HG03066 (cell line): ENCODE measurements around the gene PDK2.
"Not testable (repeated sequence)": the region's sequence is repeated elsewhere in the genome, so short reads cannot be mapped to it uniquely, and the experiment has no call there.

Experiments
- ATAC-seq: cut with Tn5 transposase; IDR thresholded peaks from one replicate; pipeline ENCODE4 v1.9.1; 2021; ENCODE audit warnings: low read depth; ENCODE audit not compliant: unreplicated experiment

The PDK2 gene

DNA sequence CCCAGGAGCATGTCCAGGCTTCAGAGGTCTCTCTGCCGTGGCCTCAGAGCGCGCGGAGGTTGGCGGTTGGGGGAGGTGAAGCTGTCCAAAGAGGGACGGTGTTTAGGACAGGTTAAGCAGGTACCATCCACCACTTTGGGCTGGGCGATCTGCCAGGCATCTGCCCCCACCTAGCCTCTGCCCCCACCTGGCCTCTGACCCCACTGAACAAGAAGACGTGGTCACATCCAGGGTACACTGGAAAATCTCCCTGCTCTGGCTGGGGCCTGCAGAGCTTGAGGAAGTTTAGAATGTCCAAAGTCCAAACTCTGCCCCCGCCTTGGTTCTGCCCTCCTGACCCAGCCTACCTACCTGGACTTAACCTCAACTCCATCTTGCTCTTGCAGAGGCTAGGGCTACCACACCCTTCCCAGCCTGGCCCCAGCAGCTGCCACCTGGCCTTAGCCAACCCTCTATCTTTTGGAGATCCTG, 37.6 kb upstream of the PDK2 start:
- ATAC-seq: no peak

DNA sequence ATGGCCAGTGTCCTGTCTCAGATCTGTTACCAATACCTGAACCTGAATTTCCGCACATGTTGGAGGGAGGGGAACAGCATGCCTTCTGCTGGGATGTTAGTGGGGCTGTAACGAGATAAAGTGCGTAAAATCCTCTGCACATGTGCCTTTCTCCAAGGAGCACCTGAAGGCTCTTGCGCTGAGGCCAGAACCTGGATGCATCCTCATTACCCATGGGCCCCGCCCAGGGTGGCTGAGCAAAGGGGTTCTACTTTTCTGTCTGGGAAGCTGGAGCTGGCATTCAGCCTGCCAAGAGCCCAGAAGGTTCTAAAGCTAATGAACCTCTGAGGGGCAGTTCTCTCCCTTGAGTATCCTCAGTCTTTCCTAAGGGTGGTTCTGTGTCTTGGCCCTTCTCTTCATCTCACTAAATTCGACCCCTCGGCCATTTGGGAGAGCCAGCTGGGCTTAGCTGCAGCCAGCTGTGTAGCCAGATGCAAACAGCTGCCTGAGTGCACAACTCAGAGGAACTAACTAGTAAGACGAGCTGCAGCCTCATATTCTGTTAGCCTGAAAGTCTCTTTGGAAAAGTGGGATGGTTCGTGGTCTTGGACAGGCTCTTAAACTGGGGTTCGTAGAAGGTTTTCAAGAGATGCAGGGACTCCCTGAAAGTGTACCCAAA, 36.7 kb upstream of the PDK2 start:
- no peak for ATAC-seq

DNA sequence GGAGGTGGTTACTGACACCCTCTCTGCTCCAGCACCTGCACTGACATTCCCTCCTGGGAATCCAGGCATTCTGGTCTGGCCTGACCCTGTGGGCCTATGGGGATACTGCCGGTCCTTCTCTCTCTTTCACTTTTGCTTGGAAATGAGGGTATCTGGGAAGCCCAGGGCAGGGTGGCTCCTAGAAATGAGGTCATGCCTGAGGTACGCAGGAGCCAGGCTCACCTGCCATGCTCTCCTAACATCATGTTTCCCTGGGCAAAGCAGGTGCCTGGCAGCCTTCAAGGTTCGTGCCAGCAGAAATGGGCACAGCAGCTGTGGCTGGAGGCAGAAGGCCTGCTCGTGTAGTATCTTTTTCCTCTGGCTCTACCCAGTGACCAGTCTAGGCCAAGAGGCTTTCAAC, 35.9 kb upstream of the PDK2 start:
- no peak for ATAC-seq

DNA sequence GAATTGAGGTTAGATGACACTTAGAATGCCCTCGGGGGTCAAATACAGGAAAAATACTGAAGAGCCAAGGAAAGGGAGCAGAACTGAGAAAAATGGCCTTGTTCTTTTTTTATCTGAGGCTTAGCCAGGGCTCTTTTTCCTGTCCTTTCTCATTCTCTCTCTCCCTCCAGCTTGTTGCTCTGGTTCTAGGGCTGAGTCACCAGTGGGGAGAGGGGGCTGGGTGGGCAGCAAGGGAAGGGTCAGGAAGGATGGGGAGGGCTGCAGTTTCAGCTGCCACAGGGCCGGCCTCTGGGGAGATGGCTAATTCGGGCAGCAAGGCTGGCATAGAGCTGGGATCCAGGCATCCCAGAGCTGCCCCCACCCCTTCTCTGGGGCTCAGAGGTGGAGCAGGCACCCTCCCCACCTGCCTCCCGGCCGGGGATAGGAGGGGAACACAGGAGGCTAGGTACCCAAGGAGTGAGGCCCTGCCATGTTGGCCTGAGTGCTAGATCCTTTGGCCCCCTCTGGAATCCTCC, 35.3 kb upstream of the PDK2 start:
- no peak for ATAC-seq

DNA sequence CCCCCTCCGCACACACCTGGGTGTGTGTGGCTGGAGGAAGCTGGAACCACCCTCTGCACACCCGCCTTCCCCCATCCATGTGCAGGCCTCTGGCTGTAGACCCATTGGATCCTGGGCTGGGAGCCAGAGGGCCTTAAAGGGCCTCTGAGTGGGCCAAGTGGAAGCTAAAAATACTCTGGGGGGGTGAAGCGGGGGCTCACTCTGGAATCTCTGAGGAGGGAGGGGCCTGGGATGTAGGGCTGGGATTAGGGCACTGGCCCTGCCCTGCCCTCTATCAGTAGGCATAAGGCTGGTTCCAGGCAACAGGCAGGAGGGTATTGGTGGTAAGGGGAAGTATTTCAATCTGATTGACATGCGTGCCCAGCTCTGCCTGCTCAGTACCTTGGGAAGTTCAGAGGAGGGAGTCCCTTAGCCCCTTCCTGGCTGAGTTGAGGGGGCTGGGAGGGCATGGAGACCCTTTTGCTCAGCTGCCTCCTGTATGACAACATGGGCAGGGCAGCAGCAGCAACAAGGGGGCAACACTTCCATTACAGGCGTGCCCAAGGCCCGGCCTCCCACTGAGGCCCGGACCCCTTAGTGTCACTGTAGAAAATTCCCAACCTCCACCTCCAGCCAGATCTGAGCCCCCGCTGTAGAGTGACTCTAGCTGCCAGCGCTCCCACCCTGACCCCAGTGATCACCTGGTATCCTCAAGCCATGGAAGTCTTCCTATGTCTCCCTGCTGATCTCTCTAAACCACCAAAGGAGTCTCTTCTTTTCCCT, 34.0 kb upstream of the PDK2 start:
- ATAC-seq: no peak

DNA sequence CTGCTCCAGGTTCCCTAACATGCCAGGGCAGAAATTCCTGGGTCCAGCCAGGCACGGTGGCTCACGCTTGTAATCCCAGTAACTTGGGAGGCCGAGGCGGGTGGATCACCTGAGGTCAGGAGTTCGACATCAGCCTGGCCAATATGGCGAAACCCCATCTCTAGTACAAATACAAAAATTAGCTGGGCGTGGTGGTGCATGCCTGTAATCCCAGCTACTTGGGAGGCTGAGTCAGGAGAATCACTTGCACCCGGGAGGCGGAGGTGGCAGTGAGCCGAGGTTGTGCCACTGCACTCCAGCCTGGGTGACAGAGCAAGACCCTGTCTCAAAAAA, 33.5 kb upstream of the PDK2 start:
- ATAC-seq: not testable (repeated sequence)

DNA sequence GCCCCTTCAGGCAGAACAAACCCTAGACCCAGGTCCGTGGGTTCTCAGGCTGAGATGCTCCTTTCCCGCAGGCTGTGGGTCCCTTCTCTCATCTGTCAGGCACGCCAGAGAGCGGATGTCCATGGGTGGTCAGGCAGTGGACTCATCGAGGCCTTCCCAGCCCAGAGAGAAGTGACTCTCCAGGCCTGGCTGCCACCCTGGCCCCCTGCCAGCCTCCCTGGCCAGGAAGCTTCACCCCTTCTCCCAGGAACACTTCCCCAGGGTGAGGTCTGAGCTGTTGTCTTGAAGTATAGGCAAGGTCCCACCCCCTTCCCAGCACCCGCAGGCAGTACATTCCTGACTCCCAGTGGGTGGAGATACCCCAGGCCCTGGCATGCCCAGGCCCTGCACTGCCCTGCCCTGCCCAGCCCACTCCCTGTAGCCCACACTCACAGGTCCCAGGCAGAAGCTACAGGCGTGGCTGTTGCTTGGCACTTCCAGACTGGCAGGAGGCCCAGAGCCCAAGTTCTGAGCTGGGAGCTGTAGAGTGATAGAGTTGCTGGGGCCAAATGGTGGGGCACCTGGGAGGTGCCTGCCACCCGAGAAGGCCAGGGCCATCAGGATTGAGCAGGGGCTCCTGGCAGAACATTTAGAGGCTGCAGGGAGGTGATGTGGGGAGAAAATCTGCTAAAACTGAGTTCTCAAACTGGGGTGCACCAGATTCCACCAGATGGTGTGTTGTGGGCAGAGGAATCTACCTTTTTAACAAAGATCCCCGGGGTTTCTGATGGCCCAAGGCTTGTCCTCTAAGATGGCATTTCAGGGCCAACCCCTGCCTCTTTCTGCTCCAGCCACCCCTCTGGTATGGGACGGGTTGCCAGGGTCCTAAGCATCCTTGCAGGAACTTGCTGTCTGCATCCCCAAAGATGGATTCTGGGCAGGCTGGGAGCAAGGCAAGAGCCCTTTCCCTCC, 32.6 kb upstream of the PDK2 start:
- ATAC-seq: no peak

DNA sequence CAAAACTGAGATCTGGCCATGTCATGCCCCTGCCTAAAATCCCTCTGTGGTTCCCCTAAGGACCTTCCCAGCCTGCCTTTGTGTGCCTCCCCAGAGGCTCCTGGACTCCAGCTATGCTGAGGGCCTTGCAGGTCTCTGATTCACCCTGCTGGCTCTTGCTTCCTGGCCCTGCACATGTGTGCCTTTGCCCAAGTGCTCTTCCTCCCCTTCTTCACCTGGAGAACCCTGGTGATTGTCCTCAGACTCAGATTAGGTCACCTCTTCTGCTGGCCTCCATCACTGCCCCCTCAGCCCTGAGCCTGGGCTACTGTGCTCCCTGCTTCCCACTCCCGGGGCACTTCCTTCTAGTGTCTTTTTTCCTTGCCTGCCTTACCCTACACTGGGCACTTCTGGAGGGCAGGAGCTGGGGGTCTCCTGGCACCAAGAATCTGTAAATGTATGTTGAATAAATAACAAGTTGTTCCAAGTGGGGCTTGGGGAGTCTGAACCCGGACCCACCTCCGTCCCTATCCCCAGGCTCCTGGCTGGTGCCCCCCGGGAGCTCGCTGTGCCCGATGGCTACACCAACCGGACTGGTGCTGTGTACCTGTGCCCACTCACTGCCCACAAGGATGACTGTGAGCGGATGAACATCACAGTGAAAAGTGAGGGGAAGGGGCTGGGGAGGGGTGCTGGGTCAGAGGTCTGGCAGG, 31.4 kb upstream of the PDK2 start:
- ATAC-seq: no peak

DNA sequence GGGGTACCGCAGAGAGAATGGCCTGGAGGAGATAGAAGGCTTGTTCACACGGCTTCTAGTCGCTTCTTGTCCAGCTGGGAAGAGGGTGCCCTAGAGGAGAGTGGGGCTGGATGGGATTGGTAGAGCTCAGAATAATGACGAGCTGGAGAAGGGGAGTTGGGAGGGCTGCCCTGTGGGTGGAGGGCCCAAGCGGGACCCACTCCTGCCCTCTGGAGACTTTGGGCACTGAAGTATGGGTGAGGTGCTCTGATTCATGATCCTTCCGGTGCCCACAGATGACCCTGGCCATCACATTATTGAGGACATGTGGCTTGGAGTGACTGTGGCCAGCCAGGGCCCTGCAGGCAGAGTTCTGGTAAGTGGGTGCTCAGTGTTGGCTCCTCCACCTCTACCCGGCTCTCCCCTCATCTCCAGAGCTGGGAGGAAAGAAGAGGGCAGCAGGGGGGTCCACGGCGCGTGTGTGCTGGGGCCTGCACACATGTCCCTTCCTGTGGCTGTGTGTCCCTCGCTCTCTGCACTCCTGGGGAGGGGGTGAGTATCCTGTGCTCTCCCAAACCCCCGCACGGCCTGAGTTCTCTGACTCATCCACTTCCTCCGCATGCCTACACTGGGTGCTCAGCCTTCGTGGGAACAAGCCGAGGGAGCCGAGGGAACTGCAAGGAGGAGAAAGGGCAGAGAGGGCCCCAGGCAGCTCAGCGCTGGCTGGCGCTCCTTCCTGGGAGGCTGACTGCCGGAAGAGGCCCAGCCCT, 30.7 kb upstream of the PDK2 start:
- no peak for ATAC-seq

DNA sequence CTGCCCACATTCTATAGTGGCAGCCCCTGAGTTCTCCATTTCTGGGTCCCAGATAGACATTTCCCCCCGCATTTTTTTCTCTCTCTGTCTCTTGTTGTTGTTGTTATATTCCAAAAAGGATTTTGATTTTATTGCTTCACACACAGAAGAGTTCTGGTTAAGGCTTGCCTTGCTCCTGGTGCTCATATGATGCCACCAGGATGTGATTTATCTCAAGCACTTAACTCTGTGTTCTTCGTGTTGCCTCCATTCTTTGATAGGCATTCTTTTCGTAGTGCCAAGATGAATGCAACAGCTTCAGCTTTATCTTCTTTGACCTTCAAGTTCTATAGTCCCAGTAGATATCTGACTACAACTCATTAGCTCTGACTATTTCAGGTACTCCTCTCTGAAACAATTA, 30.1 kb upstream of the PDK2 start:
- no peak for ATAC-seq

DNA sequence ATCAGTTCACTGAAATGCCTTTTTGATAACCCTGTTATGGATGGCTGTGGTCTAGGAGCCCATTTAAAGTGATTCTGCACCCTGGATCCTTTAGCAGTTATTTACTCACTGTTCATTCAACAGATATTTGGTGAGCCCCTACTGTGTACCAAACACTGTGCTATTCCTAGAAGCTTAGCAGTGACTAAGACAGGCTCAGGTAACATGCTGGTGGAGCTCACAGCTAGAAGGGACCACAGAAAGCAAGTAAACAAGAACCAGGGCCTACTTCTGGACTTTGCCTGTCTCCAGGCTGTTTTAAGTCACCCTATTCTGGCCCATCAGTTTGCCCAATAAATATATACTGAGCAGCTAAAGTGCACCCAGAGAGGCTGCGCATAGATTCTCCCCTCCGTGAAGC, 28.2 kb upstream of the PDK2 start:
- ATAC-seq: no peak

DNA sequence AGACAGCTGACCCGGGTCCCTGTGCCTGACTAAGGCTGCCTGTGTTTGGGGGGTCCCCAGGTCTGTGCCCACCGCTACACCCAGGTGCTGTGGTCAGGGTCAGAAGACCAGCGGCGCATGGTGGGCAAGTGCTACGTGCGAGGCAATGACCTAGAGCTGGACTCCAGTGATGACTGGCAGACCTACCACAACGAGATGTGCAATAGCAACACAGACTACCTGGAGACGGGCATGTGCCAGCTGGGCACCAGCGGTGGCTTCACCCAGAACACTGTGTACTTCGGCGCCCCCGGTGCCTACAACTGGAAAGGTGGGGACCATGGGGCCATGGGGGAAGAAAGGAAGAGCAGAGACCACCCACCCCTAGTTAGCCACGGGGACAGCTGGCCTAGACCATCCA, 27.2 kb upstream of the PDK2 start:
- ATAC-seq: no peak

DNA sequence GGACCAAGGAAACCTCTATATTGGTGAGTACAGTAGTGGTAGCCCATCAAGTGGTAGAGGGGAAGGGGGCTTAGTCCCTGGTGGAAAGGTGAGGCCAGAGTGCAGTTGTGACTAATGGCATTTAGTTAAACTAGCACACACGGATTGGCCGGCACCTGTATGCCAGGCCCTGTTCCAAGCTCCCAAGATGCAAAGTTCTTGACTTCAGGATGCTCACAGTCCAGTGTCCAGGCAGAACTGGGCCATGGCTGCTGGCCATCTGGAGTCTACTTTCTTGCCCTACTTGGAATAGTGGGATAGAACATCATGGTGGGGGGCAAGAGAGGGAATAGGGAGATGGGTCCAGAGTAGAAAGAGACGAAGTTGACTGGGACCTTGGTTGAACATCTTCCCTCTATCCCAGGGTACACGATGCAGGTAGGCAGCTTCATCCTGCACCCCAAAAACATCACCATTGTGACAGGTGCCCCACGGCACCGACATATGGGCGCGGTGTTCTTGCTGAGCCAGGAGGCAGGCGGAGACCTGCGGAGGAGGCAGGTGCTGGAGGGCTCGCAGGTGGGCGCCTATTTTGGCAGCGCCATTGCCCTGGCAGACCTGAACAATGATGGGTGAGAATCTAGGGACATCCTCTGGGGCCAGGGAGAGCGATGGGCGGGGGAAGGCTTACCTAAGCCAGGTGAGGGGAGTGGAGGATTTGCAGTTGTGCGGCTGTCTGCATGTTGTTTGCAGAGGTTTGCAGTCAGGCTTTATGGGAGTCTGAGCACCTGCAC, 24.1 kb upstream of the PDK2 start:
- ATAC-seq: no peak

DNA sequence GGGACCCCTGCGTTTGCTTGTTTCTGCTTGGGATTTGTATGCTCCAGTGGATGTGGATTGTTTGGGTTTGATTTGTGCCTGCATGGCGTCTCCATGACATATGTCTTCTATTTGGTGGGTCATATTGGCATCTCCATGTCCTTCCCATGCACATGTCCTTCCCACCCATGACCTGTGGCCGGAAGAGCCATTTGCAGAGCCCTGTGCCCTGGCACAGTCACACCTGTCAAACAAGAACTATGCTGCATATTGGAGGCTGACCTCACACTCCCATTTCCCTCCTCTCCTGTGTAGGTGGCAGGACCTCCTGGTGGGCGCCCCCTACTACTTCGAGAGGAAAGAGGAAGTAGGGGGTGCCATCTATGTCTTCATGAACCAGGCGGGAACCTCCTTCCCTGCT, 23.5 kb upstream of the PDK2 start:
- no peak for ATAC-seq

DNA sequence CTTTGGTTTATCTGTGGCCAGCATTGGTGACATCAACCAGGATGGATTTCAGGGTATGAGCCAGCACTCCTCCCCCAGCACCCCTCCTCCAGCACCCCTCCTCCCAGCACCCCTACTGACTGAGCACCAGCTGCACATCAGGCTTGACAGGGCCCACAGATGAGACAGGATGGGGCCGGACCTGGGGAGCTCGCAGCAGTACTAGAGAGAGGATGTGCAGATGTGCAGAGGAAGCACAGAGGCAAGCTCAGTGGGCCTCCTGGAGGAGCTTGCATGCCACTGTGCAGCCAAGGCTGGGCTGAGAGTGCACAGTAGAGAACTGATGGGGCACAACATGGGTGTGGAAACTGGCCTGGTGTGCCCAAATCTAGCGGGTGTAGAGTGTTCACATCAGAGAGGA, 23.0 kb upstream of the PDK2 start:
- ATAC-seq: no peak

DNA sequence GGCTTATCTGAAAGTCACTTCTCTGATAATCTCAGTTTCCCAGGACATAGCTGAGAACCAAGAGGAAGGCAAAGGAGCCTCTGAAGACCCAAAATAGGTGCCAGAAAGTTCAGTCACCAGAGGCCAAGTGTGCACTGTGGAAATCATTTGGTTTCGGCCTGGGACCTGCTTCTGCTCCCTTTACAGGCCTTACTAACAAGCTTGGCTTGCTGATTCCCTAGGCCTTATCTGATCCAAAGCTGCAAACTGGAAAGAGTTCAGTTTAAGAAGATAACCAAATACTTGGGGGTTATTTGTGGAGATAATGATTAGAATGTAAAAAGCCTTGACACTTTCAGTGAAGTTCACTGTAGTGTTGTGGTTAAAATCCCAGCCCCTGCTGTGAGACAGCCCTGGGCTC, 22.2 kb upstream of the PDK2 start:
- no peak for ATAC-seq

DNA sequence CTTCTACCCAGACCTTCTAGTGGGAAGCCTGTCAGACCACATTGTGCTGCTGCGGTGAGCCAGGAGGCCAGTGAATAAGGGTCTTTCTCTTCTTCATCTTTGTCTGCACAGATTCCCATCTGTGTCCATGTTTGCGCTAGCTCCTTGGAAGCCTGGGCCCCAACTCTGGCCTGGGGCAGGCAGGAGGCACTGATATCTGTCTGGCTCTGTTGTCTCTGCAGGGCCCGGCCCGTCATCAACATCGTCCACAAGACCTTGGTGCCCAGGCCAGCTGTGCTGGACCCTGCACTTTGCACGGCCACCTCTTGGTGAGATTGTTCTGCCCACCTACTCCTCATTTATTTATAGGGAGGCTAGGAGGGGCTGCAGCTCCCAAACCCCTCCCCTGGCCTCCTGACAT, 20.9 kb upstream of the PDK2 start:
- ATAC-seq: no peak

DNA sequence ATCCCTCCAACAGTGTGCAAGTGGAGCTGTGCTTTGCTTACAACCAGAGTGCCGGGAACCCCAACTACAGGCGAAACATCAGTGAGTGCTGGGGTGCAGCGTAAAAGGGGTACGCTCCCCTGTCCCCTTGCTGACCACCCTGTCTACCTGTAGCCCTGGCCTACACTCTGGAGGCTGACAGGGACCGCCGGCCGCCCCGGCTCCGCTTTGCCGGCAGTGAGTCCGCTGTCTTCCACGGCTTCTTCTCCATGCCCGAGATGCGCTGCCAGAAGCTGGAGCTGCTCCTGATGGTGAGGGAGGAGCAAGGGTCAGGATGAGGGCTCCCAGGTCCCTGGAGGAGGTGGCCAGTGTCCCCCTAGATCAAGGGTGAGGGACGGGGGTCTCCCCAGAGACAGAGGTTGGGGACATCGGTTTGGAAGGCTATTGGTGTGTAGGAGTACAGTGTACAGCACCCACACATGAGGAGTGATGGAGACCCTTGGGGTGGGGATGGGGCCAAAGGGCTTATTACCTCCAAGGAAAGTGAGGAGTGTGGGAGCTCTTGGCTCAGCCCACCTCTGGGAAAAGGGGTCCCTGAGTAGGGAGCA, 19.6 kb upstream of the PDK2 start:
- ATAC-seq: no peak

DNA sequence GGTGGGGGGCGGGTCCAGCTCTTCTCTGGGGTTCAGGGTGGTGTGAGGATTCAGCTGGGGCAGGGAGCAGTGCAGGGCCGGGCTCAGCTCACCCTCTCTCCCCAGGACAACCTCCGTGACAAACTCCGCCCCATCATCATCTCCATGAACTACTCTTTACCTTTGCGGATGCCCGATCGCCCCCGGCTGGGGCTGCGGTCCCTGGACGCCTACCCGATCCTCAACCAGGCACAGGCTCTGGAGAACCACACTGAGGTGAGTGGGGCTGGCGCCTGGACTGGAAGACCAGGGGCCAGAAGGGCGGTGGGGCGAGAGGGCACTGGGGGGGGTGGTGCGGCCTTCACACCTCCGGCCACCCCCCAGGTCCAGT, 18.9 kb upstream of the PDK2 start:
- ATAC-seq: no peak
